Stimulated activated CD4-positive, alpha-beta T cell treated with anti-CD3 and anti-CD28 coated beads, Interleukin-12 subunit alpha, Interleukin-12 subunit beta, amount 100 ng/mL, for 48 hours (primary cell): ENCODE data around the gene TTLL6.
"Not testable (repeated sequence)": the region's sequence is repeated elsewhere in the genome, so short reads cannot be mapped to it uniquely, and the experiment has no call there.

ENCODE experiments used
- DNase-seq, 3 donors: peaks; one replicate each; pipeline ENCODE4 v3.0.0-alpha.2; 2020; ENCODE audit warnings: low read depth in 2 of 3, low spot score in 1 of 3

TTLL6 gene

GRCh38 chr17:48724251-48725003 is 92.6 kb downstream of the TTLL6 start:
- peak; percentile 64 to 79 (median 75) for DNase-seq

- no peak for DNase-seq
Observed at GRCh38 chr17:48723423-48724250, 93.4 kb downstream of the TTLL6 start.

DNA sequence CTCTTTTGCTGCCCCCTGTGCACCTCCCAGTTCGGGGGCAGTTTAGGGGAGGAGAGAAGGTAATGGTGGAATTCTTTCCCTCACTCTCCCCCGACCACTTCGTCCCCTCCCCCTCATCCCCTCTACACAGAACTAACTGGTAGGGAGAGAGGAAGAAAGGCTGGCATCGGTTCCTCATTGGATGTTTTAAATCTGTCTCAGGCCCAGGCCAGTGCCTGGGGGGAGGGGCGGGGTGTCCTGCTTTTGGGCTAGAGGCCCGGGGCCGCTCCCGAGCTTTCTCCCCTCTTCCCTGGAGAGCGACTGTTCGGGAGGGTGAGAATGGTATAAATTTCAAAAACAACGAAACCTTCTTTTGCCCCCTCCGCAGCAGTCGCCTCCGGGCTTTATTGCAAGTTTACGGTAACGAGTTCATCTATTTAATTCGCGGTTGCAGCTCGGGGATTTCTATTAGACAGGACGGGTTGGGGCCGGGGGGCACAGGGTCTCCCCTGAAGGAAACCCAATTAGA is 94.1 kb downstream of the TTLL6 start, which contains the start of gene PRAC2:
TSS of gene PRAC2 (plus strand) at position 271 of the 508 bp plus-strand sequence. CDS start 1,226 bp downstream, outside the sequence.
- no peak for DNase-seq

GRCh38 chr17:48722201-48722907 is 94.7 kb downstream of the TTLL6 start, which contains the start of gene PRAC1:
Gene PRAC1 (minus strand): TSS chr17:48722518. CDS start chr17:48722392, 126 bp downstream.
- no peak for DNase-seq

DNA sequence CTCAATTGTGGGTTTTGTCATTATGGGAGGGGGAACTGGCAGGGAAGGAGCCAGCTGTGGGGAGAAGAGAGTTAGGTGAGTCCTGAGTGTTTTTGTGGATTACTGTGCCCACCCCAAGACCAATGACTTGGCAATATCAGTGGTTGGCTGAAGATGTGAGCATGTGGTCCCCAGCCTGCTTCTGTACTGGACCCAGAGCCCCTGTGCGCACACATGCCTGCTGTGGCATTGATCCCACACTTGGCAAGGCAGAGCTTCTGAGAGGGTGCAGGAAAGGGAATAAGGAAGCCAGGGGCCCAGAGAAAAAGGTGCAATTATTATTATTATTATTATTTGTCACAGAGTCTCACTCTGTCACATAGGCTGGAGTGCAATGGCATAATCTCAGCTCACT is 96.0 kb downstream of the TTLL6 start:
- DNase-seq, result no peak

GRCh38 chr17:48720266-48721008 is 96.6 kb downstream of the TTLL6 start:
- DNase-seq, result no peak

- no peak for DNase-seq
Observed at GRCh38 chr17:48719642-48720265, 97.3 kb downstream of the TTLL6 start.

DNA sequence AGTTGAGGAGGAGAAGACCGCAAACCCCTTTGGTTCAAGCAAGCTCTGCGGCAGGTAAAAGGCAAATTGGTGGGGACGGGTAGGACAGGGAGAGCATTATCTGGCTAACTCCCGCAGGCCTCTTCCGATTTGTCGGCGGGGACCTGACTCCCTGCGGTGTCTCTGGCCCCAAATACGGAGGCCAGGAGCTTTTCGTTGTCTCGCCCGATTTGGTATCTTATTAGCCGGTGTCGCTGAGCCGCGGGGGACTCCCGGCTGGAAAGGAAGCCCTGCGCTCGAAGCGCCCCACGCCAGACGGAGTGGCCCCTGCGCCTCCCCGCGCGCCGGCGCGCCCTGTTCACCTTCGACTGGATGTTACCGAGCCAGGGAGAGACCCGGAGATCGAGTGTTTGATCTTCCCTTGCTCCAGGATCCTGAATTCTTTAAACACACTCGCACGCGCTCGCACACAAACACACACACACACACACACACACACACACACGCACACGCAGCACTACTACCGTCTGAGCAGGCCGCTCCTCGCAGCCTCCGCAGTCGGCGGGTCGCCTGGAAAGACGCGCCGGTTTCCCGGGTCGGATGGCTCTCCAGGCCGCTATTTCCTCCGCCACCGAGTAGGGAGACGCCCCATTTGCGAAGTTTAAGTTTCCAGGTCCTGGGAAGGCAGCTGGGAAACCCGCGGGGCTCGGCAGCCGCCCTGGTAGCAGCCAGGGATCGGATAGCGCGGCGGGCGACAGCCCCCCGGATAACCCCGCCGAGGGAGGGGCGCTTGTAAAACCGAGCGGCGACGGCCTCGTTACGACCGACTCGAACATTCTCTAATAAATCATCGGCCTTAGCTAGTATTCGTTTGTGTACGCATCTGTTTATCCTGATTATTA is 98.0 kb downstream of the TTLL6 start:
- no peak for DNase-seq

- DNase-seq, result no peak
Observed at GRCh38 chr17:48718227-48718760, 98.7 kb downstream of the TTLL6 start.

DNA sequence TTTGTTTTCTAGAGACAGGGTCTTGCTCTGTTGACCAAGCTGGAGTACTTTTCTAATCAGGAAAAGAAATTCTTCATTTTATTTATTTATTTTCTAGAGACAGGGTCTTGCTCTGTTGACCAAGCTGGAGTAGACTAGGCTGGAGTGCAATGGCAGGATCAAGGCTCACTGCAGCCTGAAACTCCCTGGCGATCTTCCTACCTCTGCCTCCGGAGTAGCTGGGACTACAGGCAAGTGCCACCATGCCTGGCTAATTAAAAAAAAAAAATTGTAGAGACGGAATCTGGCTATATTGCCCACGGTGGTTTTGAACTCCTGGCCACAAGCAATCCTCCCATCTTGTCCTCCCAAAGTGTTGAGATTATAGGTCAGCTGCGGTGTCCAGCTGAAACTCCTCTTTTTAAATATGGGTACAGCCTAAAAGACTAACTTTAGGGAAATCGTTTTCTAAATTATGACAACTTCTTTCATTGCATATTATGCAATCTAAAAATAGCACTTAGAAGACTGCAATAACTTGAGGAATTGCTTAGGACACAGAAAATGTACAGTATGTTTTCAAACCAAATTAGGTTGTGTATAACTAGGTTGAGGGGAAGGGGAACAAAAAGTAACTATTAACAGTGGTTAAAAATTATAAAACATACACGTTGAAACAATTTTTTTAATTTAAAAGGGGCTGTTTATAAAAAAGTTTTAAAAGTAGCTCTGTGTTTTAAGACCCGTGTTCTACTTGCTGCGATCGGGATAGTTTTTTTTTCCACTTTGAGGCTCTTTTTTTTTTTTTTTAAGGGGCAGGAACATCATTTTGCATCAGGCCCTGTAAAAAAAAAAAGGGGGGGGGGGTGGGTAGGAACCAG is 99.4 kb downstream of the TTLL6 start:
- DNase-seq, result no peak

GRCh38 chr17:48716549-48716948 is 100.5 kb downstream of the TTLL6 start:
- DNase-seq, result not testable (repeated sequence)

DNA sequence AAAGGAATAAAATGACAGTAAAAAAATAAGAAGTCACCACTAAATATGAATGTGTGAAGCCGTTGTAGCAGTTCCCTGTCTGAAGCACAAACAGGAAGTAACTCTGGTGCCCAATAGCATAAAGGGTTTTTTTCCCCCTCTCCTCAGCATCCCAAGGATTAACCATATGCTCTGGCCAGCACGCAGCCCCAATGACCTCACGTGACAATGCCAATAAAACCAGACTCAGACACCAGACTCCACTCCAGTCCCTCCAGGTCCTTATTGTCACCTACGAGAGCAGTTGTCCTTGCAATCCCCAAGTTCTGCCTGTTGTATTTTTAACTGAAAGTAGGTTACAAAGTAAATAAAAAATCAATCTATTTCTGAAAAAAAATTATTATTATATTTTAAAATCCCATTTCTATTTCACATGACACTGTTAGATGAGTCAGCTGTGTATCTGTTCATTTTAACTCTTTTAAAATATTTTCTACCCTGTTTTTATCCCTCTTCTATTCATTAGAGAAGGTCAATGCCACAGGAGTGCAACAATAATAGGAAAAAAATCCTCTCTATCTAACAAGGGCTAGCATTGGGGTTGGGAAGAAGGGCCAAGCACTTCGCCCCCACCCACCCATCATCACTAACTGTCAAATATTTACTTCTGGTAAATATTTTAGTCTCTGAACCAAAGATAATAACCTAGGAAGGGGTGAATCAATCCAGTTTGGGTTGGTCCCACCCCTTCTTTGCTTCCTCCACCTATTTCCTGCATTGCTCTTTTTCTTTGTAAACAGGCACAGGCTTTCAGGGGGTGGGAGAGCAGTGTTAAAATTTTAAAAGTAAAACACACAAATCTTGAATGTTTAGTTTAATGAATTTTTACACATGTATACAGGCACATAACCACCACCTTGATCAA is 101.3 kb downstream of the TTLL6 start:
- no peak for DNase-seq
